ENCODE data around the gene TNFRSF4.

TNFRSF4 gene

DNA sequence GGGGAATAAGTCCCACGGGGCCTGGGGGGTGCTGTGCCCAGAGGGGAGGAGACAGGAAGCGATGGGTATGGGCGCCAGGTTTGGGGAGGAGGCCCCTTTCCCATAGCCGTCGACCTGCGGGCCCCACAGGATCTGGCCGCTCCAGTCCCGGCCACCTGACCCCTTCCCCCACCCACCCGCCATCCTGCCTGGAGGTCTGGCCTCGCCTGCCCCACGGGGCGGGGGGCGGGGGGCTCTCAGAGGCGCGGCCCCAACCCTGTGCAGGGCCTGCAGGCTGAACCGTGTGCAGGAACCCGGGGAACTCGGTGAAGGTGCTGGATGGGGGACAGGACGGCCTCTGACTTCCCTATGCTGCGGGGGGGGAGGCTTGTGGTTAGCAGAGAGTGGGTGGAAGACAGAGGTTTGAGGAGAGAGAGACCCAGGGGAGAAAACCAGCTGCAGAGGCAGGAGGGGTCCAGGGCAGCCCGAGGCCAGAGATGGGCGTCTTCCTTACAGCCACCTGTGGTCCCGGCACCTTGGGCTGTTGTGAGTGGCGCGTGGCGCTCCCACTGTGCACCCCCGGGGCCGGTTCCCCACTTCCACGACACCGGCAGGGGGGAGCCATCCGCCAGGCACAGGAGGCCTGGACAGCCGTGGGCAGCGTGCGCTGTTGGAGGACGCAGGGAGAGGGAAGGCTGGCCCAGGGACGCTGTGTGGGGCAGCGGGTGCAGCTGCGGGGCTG lies 5.1 kb downstream of the TNFRSF4 start:
- POLR2A ChIA-PET: no interaction called here
- CTCF ChIA-PET: no interaction called here
- TF ChIP-seq SP1 (IDR thresholded peaks at IDR 0.05) (no peak), CTBP1 (IDR thresholded peaks at IDR 0.05; ENCODE audit: borderline replicate concordance) (no peak), LEF1 (IDR thresholded peaks at IDR 0.05; ENCODE audit: borderline replicate concordance) (no peak), SUZ12 (IDR thresholded peaks at IDR 0.05) (no peak), FOXK2 (IDR thresholded peaks at IDR 0.05) (no peak), FOXM1 (IDR thresholded peaks at IDR 0.05; ENCODE audit: borderline replicate concordance) (no peak), TARDBP (IDR thresholded peaks at IDR 0.05) (no peak)
- TF ChIP-seq, protein P1, sequence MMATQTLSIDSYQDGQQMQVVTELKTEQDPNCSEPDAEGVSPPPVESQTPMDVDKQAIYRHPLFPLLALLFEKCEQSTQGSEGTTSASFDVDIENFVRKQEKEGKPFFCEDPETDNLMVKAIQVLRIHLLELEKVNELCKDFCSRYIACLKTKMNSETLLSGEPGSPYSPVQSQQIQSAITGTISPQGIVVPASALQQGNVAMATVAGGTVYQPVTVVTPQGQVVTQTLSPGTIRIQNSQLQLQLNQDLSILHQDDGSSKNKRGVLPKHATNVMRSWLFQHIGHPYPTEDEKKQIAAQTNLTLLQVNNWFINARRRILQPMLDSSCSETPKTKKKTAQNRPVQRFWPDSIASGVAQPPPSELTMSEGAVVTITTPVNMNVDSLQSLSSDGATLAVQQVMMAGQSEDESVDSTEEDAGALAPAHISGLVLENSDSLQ (IDR thresholded peaks at IDR 0.05): no peak
- no peak for DNase-seq (ENCODE audit: extremely low spot score)

DNA sequence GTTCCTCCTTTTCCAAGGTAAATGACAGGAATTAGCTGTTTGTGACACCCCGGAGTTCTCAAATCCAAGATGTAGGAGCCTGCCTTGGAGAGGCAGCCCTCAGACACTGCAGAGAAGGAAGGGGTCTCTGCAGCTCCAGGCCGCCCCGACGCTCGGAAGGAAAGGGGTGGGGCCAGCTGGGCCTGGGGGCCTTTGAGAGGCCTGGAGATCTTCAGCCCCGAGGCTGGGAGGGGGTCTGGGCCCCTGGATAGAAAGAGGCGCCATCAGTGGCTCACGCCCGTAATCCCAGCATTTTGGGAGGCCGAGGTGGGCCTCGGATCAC lies 6.4 kb downstream of the TNFRSF4 start:
- no peak for DNase-seq (ENCODE audit: extremely low spot score)
- ChIA-PET CTCF (no interaction called here), POLR2A (no interaction called here)
- no peak for TF ChIP-seq L3MBTL2 (conservative IDR thresholded peaks at IDR 0.05)
- TF ChIP-seq SUZ12 (IDR thresholded peaks at IDR 0.05): no peak
- TF ChIP-seq TARDBP (IDR thresholded peaks at IDR 0.05): no peak

GRCh38 chr1:1206966-1207531 lies 6.9 kb downstream of the TNFRSF4 start:
- CTCF ChIA-PET: no interaction called here
- DNase-seq (ENCODE audit: extremely low spot score): no peak
- POLR2A ChIA-PET: no interaction called here
- TF ChIP-seq, protein P1 (IDR thresholded peaks at IDR 0.05): no peak
- TF ChIP-seq CTBP1 (IDR thresholded peaks at IDR 0.05; ENCODE audit: borderline replicate concordance): no peak

GRCh38 chr1:1206376-1206965 lies 7.5 kb downstream of the TNFRSF4 start, which contains the start of gene TNFRSF18:
Gene TNFRSF18, minus strand, starts transcription at chr1:1206592. Its CDS starts 21 bp downstream, at chr1:1206571.
- no peak for DNase-seq (ENCODE audit: extremely low spot score)
- CTCF ChIA-PET: interaction anchor here (0.5 kb wide), 1 partner anchor 54 kb away, joined by 4 read pairs; no protein-coding TSS in a partner anchor
- TF ChIP-seq, protein P1 (IDR thresholded peaks at IDR 0.05): no peak
- TF ChIP-seq NFRKB (IDR thresholded peaks at IDR 0.05) (no peak), LEF1 (IDR thresholded peaks at IDR 0.05; ENCODE audit: borderline replicate concordance) (no peak), BHLHE40 (IDR thresholded peaks at IDR 0.05; ENCODE audit: borderline replicate concordance) (no peak), TARDBP (IDR thresholded peaks at IDR 0.05) (no peak), L3MBTL2 (conservative IDR thresholded peaks at IDR 0.05) (no peak), FOXA1 (IDR thresholded peaks at IDR 0.05) (no peak), SP1 (IDR thresholded peaks at IDR 0.05) (no peak), FOXK2 (IDR thresholded peaks at IDR 0.05) (no peak), ARNT (IDR thresholded peaks at IDR 0.05) (no peak), HDGF (IDR thresholded peaks at IDR 0.05; ENCODE audit: borderline replicate concordance) (no peak), ZNF384 (IDR thresholded peaks at IDR 0.05) (no peak), FOXM1 (IDR thresholded peaks at IDR 0.05; ENCODE audit: borderline replicate concordance) (no peak), SUZ12 (IDR thresholded peaks at IDR 0.05) (no peak), CTBP1 (IDR thresholded peaks at IDR 0.05; ENCODE audit: borderline replicate concordance) (no peak), ELF4 (IDR thresholded peaks at IDR 0.05) (no peak)

DNA sequence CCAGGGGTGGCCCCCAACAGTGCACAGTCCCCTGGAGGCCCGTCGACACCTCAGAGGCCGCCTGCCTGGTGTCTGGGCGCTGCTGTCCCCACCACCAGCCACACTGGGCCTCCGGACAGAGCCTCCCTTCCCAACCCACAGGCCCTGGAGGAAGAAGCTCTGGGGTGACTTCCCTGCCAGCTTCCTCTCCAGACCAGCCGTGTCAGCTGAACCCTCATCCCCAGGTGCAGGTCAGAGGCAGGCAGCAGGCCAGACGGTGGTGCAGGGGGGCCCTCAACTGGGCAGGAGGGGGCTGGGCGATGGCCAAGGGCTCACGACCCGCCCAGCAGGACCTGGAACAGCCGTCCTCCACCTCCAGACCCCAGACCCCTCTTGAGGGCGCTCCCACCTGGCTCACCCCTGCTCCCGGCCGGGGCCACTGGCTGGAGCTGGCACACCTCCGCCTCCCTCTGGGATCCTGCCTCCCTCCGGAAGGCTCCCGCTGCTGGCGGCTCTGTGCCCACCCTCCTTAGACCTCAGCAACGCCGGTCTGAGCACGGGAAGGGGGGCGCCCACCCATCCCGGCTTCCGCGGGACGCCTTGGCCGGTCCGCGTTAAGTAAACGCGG lies 8.1 kb downstream of the TNFRSF4 start:
- CTCF ChIA-PET: interaction anchor here (0.5 kb wide), 1 partner anchor 53 kb away, joined by 4 read pairs; no protein-coding TSS in a partner anchor
- TF ChIP-seq ZNF384 (IDR thresholded peaks at IDR 0.05) (no peak), CTBP1 (IDR thresholded peaks at IDR 0.05; ENCODE audit: borderline replicate concordance) (no peak), ELF4 (IDR thresholded peaks at IDR 0.05) (no peak), ARNT (IDR thresholded peaks at IDR 0.05) (no peak), HDGF (IDR thresholded peaks at IDR 0.05; ENCODE audit: borderline replicate concordance) (no peak), FOXM1 (IDR thresholded peaks at IDR 0.05; ENCODE audit: borderline replicate concordance) (no peak), TARDBP (IDR thresholded peaks at IDR 0.05) (no peak), L3MBTL2 (conservative IDR thresholded peaks at IDR 0.05) (no peak), FOXA1 (IDR thresholded peaks at IDR 0.05) (no peak), BHLHE40 (IDR thresholded peaks at IDR 0.05; ENCODE audit: borderline replicate concordance) (no peak)
- no peak for DNase-seq (ENCODE audit: extremely low spot score)
- POLR2A ChIA-PET: interaction anchor here (1.6 kb wide), 1 partner anchor 25 kb away, joined by 5 read pairs; no protein-coding TSS in a partner anchor

More at GRCh38 chr1:1206376-1206965, 7.5 kb downstream of the TNFRSF4 start, which contains the start of gene TNFRSF18:
- POLR2A ChIA-PET: no interaction called here
